Measurements from ENCODE around the gene SSBP2.

GRCh38 chr5:81516091-81516490 is 234.8 kb downstream of the SSBP2 start:
- TF ChIP-seq CTCF (IDR thresholded peaks at IDR 0.05 in 2 of 3, conservative IDR thresholded peaks at IDR 0.05 in 1 of 3; ENCODE audit: borderline replicate concordance in 1 of 3, insufficient read depth in 1 of 3, low read depth in 2 of 3, low read length in 2 of 3) (no peak), RAD21 (IDR thresholded peaks at IDR 0.05; ENCODE audit: low read depth) (no peak), YY1 (IDR thresholded peaks at IDR 0.05; ENCODE audit: extremely low read depth, insufficient replicate concordance, low read depth, low read length) (no peak), SRF (IDR thresholded peaks at IDR 0.05; ENCODE audit: low read depth) (no peak), EZH2 (IDR thresholded peaks at IDR 0.05) (no peak), ATF3 (IDR thresholded peaks at IDR 0.05) (no peak), SP1 (IDR thresholded peaks at IDR 0.05; ENCODE audit: low read depth) (no peak), EZH2phosphoT487 (IDR thresholded peaks at IDR 0.05; ENCODE audit: borderline replicate concordance) (no peak), POLR2AphosphoS5 (IDR thresholded peaks at IDR 0.05; ENCODE audit: low read depth, low read length) (no peak), POLR2A (IDR thresholded peaks at IDR 0.05; ENCODE audit: borderline replicate concordance, extremely low read depth, insufficient read depth, insufficient read length) (no peak), SIN3A (IDR thresholded peaks at IDR 0.05; ENCODE audit: low read depth) (no peak), MAX (IDR thresholded peaks at IDR 0.05) (no peak)

All from HCT116 (cell line).